DND-41 (cell line): ENCODE results near the gene EN1.

Experiments
- EZH2 ChIP-seq: IDR thresholded peaks from 3 replicates; pipeline ENCODE4 v1.6.1; 2012; ENCODE audit warnings: borderline replicate concordance, low read depth, mild to moderate bottlenecking, moderate library complexity, low read length, inconsistent platforms; ENCODE audit not compliant: severe bottlenecking
- TF ChIP-seq, protein P1 (sequence below): IDR thresholded peaks from 2 replicates; pipeline ENCODE4 v1.5.1; 2012; ENCODE audit warnings: borderline replicate concordance, low read length, moderate library complexity, mild to moderate bottlenecking; ENCODE audit not compliant: poor library complexity, severe bottlenecking; ENCODE audit errors: extremely low read depth

- TF ChIP-seq, protein P1, sequence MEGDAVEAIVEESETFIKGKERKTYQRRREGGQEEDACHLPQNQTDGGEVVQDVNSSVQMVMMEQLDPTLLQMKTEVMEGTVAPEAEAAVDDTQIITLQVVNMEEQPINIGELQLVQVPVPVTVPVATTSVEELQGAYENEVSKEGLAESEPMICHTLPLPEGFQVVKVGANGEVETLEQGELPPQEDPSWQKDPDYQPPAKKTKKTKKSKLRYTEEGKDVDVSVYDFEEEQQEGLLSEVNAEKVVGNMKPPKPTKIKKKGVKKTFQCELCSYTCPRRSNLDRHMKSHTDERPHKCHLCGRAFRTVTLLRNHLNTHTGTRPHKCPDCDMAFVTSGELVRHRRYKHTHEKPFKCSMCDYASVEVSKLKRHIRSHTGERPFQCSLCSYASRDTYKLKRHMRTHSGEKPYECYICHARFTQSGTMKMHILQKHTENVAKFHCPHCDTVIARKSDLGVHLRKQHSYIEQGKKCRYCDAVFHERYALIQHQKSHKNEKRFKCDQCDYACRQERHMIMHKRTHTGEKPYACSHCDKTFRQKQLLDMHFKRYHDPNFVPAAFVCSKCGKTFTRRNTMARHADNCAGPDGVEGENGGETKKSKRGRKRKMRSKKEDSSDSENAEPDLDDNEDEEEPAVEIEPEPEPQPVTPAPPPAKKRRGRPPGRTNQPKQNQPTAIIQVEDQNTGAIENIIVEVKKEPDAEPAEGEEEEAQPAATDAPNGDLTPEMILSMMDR: no peak
- TF ChIP-seq EZH2: no peak
Measured at GRCh38 chr2:118801151-118801550, 46.3 kb downstream of the EN1 start.
